DND-41 (cell line): ENCODE measurements around the gene DNASE2B.

Experiments used
- ATAC-seq: fragments of 200-7000 bp; cut with Tn5 transposase; 3 replicates; pipeline ENCODE4 v1.9.1; 2021; ENCODE audit warnings: low read depth; ENCODE audit not compliant: insufficient read depth
- DNase-seq: peaks from one replicate; pipeline ENCODE4 v3.0.0-alpha.2; 2020
- H2AFZ ChIP-seq: 2 replicates; pipeline ENCODE4 v1.6.0; 2012; ENCODE audit warnings: low read depth, low read length
- H3K27ac ChIP-seq: 2 replicates; pipeline ENCODE4 v1.5.1; 2012; ENCODE audit warnings: low read length, inconsistent platforms
- H3K27me3 ChIP-seq: fragments of 200-600 bp; sonication (generic); 2 replicates; pipeline ENCODE4 v1.6.0; 2012; ENCODE audit warnings: low read length, mild to moderate bottlenecking, inconsistent platforms; ENCODE audit not compliant: insufficient read depth, poor library complexity
- H3K36me3 ChIP-seq: 2 replicates; pipeline ENCODE4 v1.5.1; 2012; ENCODE audit warnings: low read length, inconsistent platforms; ENCODE audit not compliant: insufficient read depth
- H3K4me1 ChIP-seq: 2 replicates; pipeline ENCODE4 v1.5.1; 2012; ENCODE audit warnings: mild to moderate bottlenecking, low read length; ENCODE audit not compliant: insufficient read depth
- H3K4me2 ChIP-seq: 2 replicates; pipeline ENCODE4 v1.6.0; 2012; ENCODE audit warnings: mild to moderate bottlenecking, moderate library complexity, low read length, inconsistent platforms; ENCODE audit not compliant: insufficient read depth
- H3K4me3 ChIP-seq, 2 experiments: fragments of 200-600 bp in 1 of 2; shearing (Covaris generic) in 1 of 2; 2 replicates each; pipeline ENCODE4 v1.5.1; 2012 to 2016; ENCODE audit warnings: inconsistent platforms in 2 of 2, low read length in 2 of 2, mild to moderate bottlenecking in 2 of 2, low read depth in 1 of 2, moderate library complexity in 1 of 2
- H3K79me2 ChIP-seq: 2 replicates; pipeline ENCODE4 v1.6.0; 2012; ENCODE audit warnings: low read length, inconsistent platforms; ENCODE audit not compliant: insufficient read depth
- H3K9ac ChIP-seq: 2 replicates; pipeline ENCODE4 v1.6.0; 2012; ENCODE audit warnings: low read depth, mild to moderate bottlenecking, inconsistent platforms, low read length, moderate library complexity
- H3K9me3 ChIP-seq: 2 replicates; pipeline ENCODE4 v1.5.1; 2012; ENCODE audit warnings: low read length, moderate library complexity, mild to moderate bottlenecking, inconsistent platforms; ENCODE audit not compliant: insufficient read depth, severe bottlenecking
- H4K20me1 ChIP-seq: 2 replicates; pipeline ENCODE4 v1.6.0; 2012; ENCODE audit warnings: low read length; ENCODE audit not compliant: insufficient read depth
- CTCF ChIP-seq: IDR thresholded peaks from 2 replicates; pipeline ENCODE4 v1.5.1; 2012; ENCODE audit warnings: borderline replicate concordance, low read length, moderate library complexity, mild to moderate bottlenecking; ENCODE audit not compliant: poor library complexity, severe bottlenecking; ENCODE audit errors: extremely low read depth
- EZH2 ChIP-seq: IDR thresholded peaks from 3 replicates; pipeline ENCODE4 v1.6.1; 2012; ENCODE audit warnings: borderline replicate concordance, low read depth, mild to moderate bottlenecking, moderate library complexity, low read length, inconsistent platforms; ENCODE audit not compliant: severe bottlenecking

Gene DNASE2B

GRCh38 chr1:84355556-84355955 is 42.7 kb upstream of the DNASE2B start:
- Histone ChIP-seq H3K4me3 (no peak overlapping the region), H3K4me2 (no peak overlapping the region), H3K79me2 (no peaks in the 10 kb centered on the region), H3K9ac (no peak overlapping the region), H3K4me1 (no peaks in the 10 kb centered on the region), H2AFZ (no peak overlapping the region), H4K20me1 (no peaks in the 10 kb centered on the region), H3K27me3 (no peaks in the 10 kb centered on the region), H3K36me3 (no peaks in the 10 kb centered on the region), H3K9me3 (peaks cover 2% of the 10 kb centered on the region), H3K27ac (no peak overlapping the region)
- DNase-seq (no peak), ATAC-seq (no peak)
- TF ChIP-seq CTCF (no peak), EZH2 (no peak)

GRCh38 chr1:84356881-84357280 is 41.4 kb upstream of the DNASE2B start:
- H3K4me1 ChIP-seq: no peaks in the 10 kb centered on the region

GRCh38 chr1:84358695-84359094 is 39.6 kb upstream of the DNASE2B start:
- Histone ChIP-seq H3K4me3 (no peak overlapping the region), H3K9me3 (peaks cover 2% of the 10 kb centered on the region), H4K20me1 (no peaks in the 10 kb centered on the region), H3K36me3 (no peaks in the 10 kb centered on the region), H3K27me3 (no peaks in the 10 kb centered on the region), H3K9ac (no peak overlapping the region), H2AFZ (no peak overlapping the region), H3K79me2 (no peaks in the 10 kb centered on the region), H3K4me1 (no peaks in the 10 kb centered on the region), H3K27ac (no peak overlapping the region), H3K4me2 (no peak overlapping the region)
- ATAC-seq (no peak), DNase-seq (no peak)
- TF ChIP-seq CTCF (no peak), EZH2 (no peak)

More at GRCh38 chr1:84356881-84357280, 41.4 kb upstream of the DNASE2B start:
- Histone ChIP-seq H3K27me3 (no peaks in the 10 kb centered on the region), H4K20me1 (no peaks in the 10 kb centered on the region), H3K4me3 (no peak overlapping the region), H3K9me3 (peaks cover 2% of the 10 kb centered on the region), H3K27ac (no peak overlapping the region), H3K36me3 (no peaks in the 10 kb centered on the region), H3K4me2 (no peak overlapping the region), H3K9ac (no peak overlapping the region), H2AFZ (no peak overlapping the region), H3K79me2 (no peaks in the 10 kb centered on the region)
- DNase-seq (no peak), ATAC-seq (no peak)
- no peak for TF ChIP-seq EZH2
- no peak for TF ChIP-seq CTCF

- H3K4me3 ChIP-seq: no peak overlapping the region
- TF ChIP-seq CTCF (no peak), EZH2 (no peak)
- no peaks in the 10 kb centered on the region for H3K4me1 ChIP-seq
- no peak overlapping the region for H2AFZ ChIP-seq
- no peak for DNase-seq
- no peak overlapping the region for H3K4me2 ChIP-seq
- no peaks in the 10 kb centered on the region for H3K36me3 ChIP-seq
- no peaks in the 10 kb centered on the region for H4K20me1 ChIP-seq
- H3K79me2 ChIP-seq: no peaks in the 10 kb centered on the region
- no peak overlapping the region for H3K9ac ChIP-seq
- H3K27me3 ChIP-seq: no peaks in the 10 kb centered on the region
- H3K9me3 ChIP-seq: peaks cover 2% of the 10 kb centered on the region
- ATAC-seq: no peak
- no peak overlapping the region for H3K27ac ChIP-seq
Measured at GRCh38 chr1:84360316-84360715, 38.0 kb upstream of the DNASE2B start.
